ENCODE measurements around the gene DAPK2. TPM values are rescaled to one million over a fixed set of nuclear protein-coding genes. Genes with fewer than 3 reads are reported as not detected.
"Not testable (repeated sequence)": the region's sequence is repeated elsewhere in the genome, so short reads cannot be mapped to it uniquely, and the experiment has no call there.

Gene DAPK2
- total RNA-seq, 4 donors from 2014 or later = 13.1 to 30.8 (median 26.4) TPM

DNA sequence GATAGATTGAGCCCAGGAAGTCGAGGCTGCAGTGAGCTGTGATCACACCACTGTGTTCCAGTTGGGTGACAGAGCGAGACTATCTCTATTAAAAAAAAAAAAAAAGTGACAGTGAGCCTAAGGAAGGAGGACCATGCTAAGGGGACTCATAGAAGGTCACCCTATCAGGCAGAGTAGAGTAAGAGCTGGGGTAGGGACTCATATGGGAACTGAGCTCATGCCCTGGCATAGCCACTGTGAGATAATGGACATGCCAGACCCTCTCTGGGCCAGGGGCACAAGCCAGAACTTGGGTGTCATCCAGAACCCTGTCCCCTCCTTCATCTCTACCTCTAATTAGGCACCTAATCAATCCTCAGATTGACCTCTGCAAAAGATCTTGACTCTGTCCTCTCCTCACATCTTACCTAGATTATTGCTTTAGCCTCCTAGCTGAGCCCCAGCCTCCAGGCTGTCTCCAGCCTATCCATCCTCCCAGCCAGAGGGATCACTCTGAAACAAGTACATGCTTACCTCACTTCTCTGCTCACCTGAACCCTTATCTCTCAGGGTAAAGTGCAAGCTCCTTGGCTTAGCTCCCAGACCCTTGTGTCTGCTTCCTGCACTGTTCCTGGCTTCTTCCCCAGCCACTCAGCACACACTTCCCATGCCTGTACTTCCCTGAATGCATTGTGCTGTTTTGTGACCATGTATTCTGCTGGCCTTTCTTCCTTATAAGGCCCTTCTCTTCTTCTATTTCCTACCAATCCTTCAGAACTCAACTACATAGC, 76.4 kb downstream of the DAPK2 start:
- Histone ChIP-seq H3K27ac (no peak overlapping the region), H3K36me3 (peaks cover 5% of the 10 kb centered on the region), H3K9me3 (no peaks in the 10 kb centered on the region), H3K4me1 (peaks cover 27% of the 10 kb centered on the region), H3K4me3 (no peak overlapping the region), H3K27me3 (no peaks in the 10 kb centered on the region)
- DNase-seq (ENCODE audit: low spot score in 2 of 2) = no peak
- WGBS = 92% methylated on average over 2 of the region's 2 CpGs
- no peak for TF ChIP-seq EP300 (IDR thresholded peaks at IDR 0.05)
- no peak for TF ChIP-seq POLR2AphosphoS5 (IDR thresholded peaks at IDR 0.05)
- no peak for TF ChIP-seq CTCF (IDR thresholded peaks at IDR 0.05)
- no peak for TF ChIP-seq POLR2A (IDR thresholded peaks at IDR 0.05)

DNA sequence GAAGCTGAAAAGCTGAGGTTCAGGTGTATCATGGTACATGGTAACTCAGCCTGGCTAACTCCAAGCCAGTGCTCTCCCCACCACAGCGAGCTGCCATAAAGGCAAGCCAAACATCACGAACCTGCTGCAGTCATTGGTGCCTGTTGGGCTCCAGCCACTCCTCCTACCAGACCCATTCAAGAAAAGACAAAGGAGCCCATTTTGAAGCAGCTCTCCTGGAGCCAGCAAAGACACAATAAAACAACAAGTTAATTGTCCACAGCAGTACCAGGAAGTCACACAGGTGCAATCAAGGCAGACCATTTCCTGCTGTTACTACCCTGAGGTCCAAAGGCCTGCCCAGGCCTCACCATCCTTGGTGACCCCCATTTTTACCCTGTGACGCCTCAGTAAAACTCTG, 77.6 kb downstream of the DAPK2 start:
- H3K27ac ChIP-seq = peak overlapping the region; percentile 19
- WGBS = 57% methylated on average over 3 of the region's 3 CpGs
- no peak for DNase-seq (ENCODE audit: low spot score in 2 of 2)
- peaks cover 22% of the 10 kb centered on the region for H3K4me1 ChIP-seq
- H3K36me3 ChIP-seq = peaks cover 5% of the 10 kb centered on the region
- no peaks in the 10 kb centered on the region for H3K9me3 ChIP-seq
- no peaks in the 10 kb centered on the region for H3K27me3 ChIP-seq
- TF ChIP-seq EP300 (IDR thresholded peaks at IDR 0.05) (no peak), POLR2AphosphoS5 (IDR thresholded peaks at IDR 0.05) (no peak), POLR2A (IDR thresholded peaks at IDR 0.05) (no peak)
- no peak overlapping the region for H3K4me3 ChIP-seq

DNA sequence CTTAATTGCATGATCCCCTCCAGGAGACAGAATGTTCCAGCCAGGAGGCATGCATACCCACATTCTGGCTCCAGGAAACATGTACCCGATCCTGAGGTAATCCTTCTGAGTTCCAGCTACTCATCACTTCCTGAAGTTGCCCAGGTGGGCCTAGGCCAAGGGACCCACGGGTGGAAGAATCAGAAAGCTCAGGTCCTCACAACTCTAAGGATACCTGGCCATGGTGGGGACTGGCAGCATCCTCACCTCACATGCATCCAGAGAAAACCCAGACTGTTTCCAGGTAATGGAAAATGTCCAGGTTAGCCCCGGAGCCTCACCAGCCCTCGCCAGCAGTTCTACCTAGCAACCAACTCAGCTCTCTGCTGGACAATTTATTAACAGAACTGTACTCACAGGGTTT, 78.2 kb downstream of the DAPK2 start:
- no peak for DNase-seq (ENCODE audit: low spot score in 2 of 2)
- peak overlapping the region; percentile 19 for H3K27ac ChIP-seq
- 87% methylated on average over 3 of the region's 4 CpGs for WGBS

GRCh38 chr15:63967616-63968015, 78.7 kb downstream of the DAPK2 start:
- peak overlapping the region; percentile 48 for H3K27ac ChIP-seq
- peaks cover 5% of the 10 kb centered on the region for H3K36me3 ChIP-seq
- WGBS = 96% methylated on average over 4 of the region's 4 CpGs
- no peaks in the 10 kb centered on the region for H3K27me3 ChIP-seq
- DNase-seq (ENCODE audit: low spot score in 2 of 2) = no peak
- TF ChIP-seq EP300 (IDR thresholded peaks at IDR 0.05) (no peak), CTCF (IDR thresholded peaks at IDR 0.05) (no peak), POLR2AphosphoS5 (IDR thresholded peaks at IDR 0.05) (no peak), POLR2A (IDR thresholded peaks at IDR 0.05) (no peak)
- no peaks in the 10 kb centered on the region for H3K9me3 ChIP-seq
- H3K4me3 ChIP-seq = no peak overlapping the region
- H3K4me1 ChIP-seq = peaks cover 13% of the 10 kb centered on the region

More for the DNA sequence above, 78.2 kb downstream of the DAPK2 start:
- no peaks in the 10 kb centered on the region for H3K9me3 ChIP-seq
- TF ChIP-seq POLR2AphosphoS5 (IDR thresholded peaks at IDR 0.05) (no peak), EP300 (IDR thresholded peaks at IDR 0.05) (no peak), POLR2A (IDR thresholded peaks at IDR 0.05) (no peak), CTCF (IDR thresholded peaks at IDR 0.05) (no peak)
- H3K4me3 ChIP-seq = no peak overlapping the region
- H3K27me3 ChIP-seq = no peaks in the 10 kb centered on the region
- H3K4me1 ChIP-seq = peaks cover 16% of the 10 kb centered on the region
- peaks cover 5% of the 10 kb centered on the region for H3K36me3 ChIP-seq

DNA sequence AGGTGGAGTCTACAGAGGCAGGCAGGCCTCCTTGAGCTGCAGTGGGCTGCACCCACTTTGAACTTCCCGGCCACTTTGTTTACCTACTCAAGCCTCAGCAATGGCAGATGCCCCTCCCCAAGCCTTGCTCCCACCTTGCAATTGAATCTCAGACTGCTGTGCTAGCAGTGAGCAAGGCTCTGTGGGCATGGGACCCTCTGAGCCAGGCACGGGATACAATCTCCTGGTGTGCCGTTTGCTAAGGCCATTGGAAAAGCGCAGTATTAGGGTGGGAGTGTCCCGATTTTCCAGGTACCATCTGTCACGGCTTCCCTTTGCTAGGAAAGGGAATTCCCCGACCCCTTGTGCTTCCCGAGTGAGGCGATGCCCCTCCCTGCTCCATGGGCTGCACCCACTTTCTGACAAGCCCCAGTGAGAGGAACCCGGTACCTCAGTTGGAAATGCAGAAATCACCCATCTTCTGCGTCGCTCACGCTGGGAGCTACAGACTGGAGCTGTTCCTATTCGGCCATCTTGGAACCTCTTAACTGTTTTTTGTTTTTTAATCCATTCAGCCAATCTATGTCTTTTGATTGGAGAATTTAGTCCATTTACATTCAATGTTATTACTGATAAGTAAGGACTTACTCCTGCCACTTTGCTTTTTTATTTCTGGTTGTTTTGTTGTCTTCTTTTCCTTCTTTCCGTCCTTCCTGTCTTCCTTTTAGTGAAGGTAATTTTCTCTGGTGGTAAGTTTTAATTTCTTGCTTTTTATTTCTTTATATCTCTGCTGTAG, 83.2 kb downstream of the DAPK2 start:
- H3K36me3 ChIP-seq; H3K27ac ChIP-seq; H3K27me3 ChIP-seq; H3K4me1 ChIP-seq; H3K9me3 ChIP-seq; H3K4me3 ChIP-seq; DNase-seq (ENCODE audit: low spot score in 2 of 2): not testable (repeated sequence)
- WGBS = 97% methylated on average over 15 of the region's 15 CpGs

DNA sequence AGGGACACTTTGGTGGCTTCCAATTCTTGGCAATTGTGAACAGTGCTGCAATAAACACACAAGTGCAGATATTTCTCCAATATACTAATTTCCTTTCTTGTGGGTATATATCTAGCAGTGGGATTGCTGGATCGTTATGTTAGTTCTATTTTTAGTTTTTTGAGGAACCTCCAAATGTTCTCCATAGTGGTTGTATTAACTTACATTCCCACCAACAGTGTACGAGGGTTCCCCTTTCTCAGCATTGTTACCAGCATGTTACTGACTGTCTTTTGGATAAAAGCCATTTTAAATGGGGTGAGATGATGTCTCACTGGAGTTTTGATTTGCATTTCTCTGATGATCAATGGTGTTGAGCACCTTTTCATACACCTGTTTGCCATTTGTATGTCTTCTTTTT, 92.8 kb downstream of the DAPK2 start:
- no peak overlapping the region for H3K27ac ChIP-seq

More for the DNA sequence above, 92.8 kb downstream of the DAPK2 start:
- TF ChIP-seq CTCF (IDR thresholded peaks at IDR 0.05) (no peak), POLR2A (IDR thresholded peaks at IDR 0.05) (no peak), EP300 (IDR thresholded peaks at IDR 0.05) (no peak), POLR2AphosphoS5 (IDR thresholded peaks at IDR 0.05) (no peak)
- DNase-seq (ENCODE audit: low spot score in 2 of 2) = no peak
- Histone ChIP-seq H3K4me3 (no peak overlapping the region), H3K4me1 (no peaks in the 10 kb centered on the region), H3K36me3 (no peaks in the 10 kb centered on the region), H3K9me3 (peaks cover 4% of the 10 kb centered on the region), H3K27me3 (no peaks in the 10 kb centered on the region)
- WGBS = 32% methylated on average over 2 of the region's 2 CpGs
